ENCODE measurements around the gene DEFB124.

The DEFB124 gene

GRCh38 chr20:31418307-31418706 is 56.6 kb downstream of the DEFB124 start:
- DNase-seq, result no peak

GRCh38 chr20:31415653-31416052 is 59.3 kb downstream of the DEFB124 start:
- no peak for DNase-seq
